ENCODE measurements around the gene SSR1. TPM values are rescaled to one million over a fixed set of nuclear protein-coding genes. Genes with fewer than 3 reads are reported as not detected.

Gene SSR1
- total and polyA plus RNA-seq, 2 of the 13 experiments (the other 11 are each of a cell fraction or from before 2014, with no cell fraction given): 203 to 243 TPM

GRCh38 chr6:7243179-7243981 is 69.6 kb downstream of the SSR1 start (continued):
- no peak for TF ChIP-seq RERE (CRISPR knock-in tag; IDR thresholded peaks at IDR 0.05; ENCODE audit: low read depth)
- no peak for TF ChIP-seq ZMAT3 (CRISPR knock-in tag; conservative IDR thresholded peaks at IDR 0.05)
- TF ChIP-seq ZNF530 (CRISPR knock-in tag; IDR thresholded peaks at IDR 0.05; ENCODE audit: low read depth): no peak
- TF ChIP-seq ZNF44 (CRISPR knock-in tag; IDR thresholded peaks at IDR 0.05): no peak
- no peak for TF ChIP-seq ETV6 (CRISPR knock-in tag; conservative IDR thresholded peaks at IDR 0.05)
- no peak for TF ChIP-seq IKZF4 (CRISPR knock-in tag; IDR thresholded peaks at IDR 0.05; ENCODE audit: borderline replicate concordance, low read depth, not compliant biosample characterization)
- TF ChIP-seq SAP130 (CRISPR knock-in tag; IDR thresholded peaks at IDR 0.05; ENCODE audit: low read depth): peak; percentile 18; the same call in 1 of the 2 replicates
- TF ChIP-seq SNAPC5 (CRISPR knock-in tag; IDR thresholded peaks at IDR 0.05; ENCODE audit: borderline replicate concordance): no peak
- no peak for TF ChIP-seq THAP7 (CRISPR knock-in tag; IDR thresholded peaks at IDR 0.05)
- no peak for TF ChIP-seq ZNF407 (CRISPR knock-in tag; IDR thresholded peaks at IDR 0.05; ENCODE audit: not compliant biosample characterization)
- no peak for TF ChIP-seq ZNF160 (CRISPR knock-in tag; IDR thresholded peaks at IDR 0.05)
- no peak for TF ChIP-seq KMT2B (CRISPR knock-in tag; IDR thresholded peaks at IDR 0.05)
